ENCODE measurements around the gene KLHL17.

DNA sequence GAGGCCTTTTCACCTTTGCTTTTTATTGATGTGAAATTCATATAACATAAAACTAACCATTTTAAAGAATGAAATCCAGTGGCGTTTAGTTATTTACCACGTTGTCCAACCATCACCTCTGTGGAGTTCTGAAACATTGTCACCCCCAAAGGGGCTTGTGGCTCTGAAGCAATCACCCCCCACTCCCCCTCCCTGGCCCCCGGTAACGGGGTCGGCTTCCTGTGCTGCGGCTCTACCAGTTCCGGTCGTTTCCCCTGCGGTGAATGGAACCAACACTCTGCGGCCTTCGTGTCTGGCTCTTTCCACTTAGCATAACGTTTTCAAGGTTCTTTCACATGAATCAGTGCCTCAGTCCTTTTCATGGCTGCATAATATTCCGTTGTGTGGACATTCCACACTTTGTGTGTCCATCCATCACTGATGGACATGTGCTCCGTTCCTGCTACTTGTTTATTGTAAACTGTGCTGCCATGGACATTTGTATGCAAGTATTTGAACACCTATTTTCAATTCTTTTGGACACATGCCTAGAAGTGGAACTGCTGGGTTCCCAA, 51.1 kb downstream of the KLHL17 start:
- TF ChIP-seq, protein P1, sequence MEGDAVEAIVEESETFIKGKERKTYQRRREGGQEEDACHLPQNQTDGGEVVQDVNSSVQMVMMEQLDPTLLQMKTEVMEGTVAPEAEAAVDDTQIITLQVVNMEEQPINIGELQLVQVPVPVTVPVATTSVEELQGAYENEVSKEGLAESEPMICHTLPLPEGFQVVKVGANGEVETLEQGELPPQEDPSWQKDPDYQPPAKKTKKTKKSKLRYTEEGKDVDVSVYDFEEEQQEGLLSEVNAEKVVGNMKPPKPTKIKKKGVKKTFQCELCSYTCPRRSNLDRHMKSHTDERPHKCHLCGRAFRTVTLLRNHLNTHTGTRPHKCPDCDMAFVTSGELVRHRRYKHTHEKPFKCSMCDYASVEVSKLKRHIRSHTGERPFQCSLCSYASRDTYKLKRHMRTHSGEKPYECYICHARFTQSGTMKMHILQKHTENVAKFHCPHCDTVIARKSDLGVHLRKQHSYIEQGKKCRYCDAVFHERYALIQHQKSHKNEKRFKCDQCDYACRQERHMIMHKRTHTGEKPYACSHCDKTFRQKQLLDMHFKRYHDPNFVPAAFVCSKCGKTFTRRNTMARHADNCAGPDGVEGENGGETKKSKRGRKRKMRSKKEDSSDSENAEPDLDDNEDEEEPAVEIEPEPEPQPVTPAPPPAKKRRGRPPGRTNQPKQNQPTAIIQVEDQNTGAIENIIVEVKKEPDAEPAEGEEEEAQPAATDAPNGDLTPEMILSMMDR (IDR thresholded peaks at IDR 0.05) = no peak
- TF ChIP-seq POLR2A (IDR thresholded peaks at IDR 0.05) = no peak

Measured in vagina (tissue), 2 donors.